Endothelial cell of umbilical vein (primary cell): Measurements from ENCODE around the gene SECISBP2.

Experiments
- CTCF ChIP-seq, 2 donors: IDR thresholded peaks; 1 replicate in 1 of 2; 2 replicates in 1 of 2; pipeline ENCODE4 v1.5.1; 2011; ENCODE audit warnings: low read length in 2 of 2, mild to moderate bottlenecking in 2 of 2, moderate library complexity in 2 of 2, control low read depth in 1 of 2, inconsistent platforms in 1 of 2, low read depth in 1 of 2; ENCODE audit not compliant: insufficient read depth in 1 of 2; ENCODE audit errors: extremely low read depth in 1 of 2
- EZH2 ChIP-seq: IDR thresholded peaks from 2 replicates; pipeline ENCODE4 v1.6.1; 2012; ENCODE audit warnings: borderline replicate concordance, low read depth, mild to moderate bottlenecking, moderate library complexity, low read length, inconsistent platforms; ENCODE audit not compliant: severe bottlenecking
- FOS ChIP-seq: IDR thresholded peaks from 2 replicates; pipeline ENCODE4 v1.6.1; 2011; ENCODE audit warnings: mild to moderate bottlenecking, low read length, moderate library complexity, borderline replicate concordance; ENCODE audit not compliant: insufficient read depth
- MAX ChIP-seq: IDR thresholded peaks from 2 replicates; pipeline ENCODE4 v1.6.1; 2011; ENCODE audit not compliant: insufficient read depth, insufficient read length
- POLR2A ChIP-seq: IDR thresholded peaks from 2 replicates; pipeline ENCODE4 v1.6.1; 2012; ENCODE audit warnings: low read depth, mild to moderate bottlenecking, control low read depth, low read length
- POLR2AphosphoS5 ChIP-seq: IDR thresholded peaks from 2 replicates; pipeline ENCODE4 v1.6.1; 2012; ENCODE audit warnings: low read depth, mild to moderate bottlenecking, control low read depth, low read length, moderate library complexity; ENCODE audit not compliant: insufficient read depth

GRCh38 chr9:89402695-89403427, 84.6 kb downstream of the SECISBP2 start:
- TF ChIP-seq POLR2A (no peak), CTCF (IDR thresholded peaks at IDR 0.05; ENCODE audit: extremely low read depth in 1 of 2, insufficient read depth in 1 of 2, low read depth in 1 of 2, low read length in 2 of 2) (no peak), POLR2AphosphoS5 (no peak), EZH2 (no peak), MAX (no peak), FOS (no peak)
